Activated CD8-positive, alpha-beta memory T cell treated with anti-CD3 and anti-CD28 coated beads, Interleukin-2, amount 50 U/mL, for 4 hours (primary cell): ENCODE results near the gene BAZ2B.
A peak's percentile ranks its signal among the peaks of the same experiment; 100 is the strongest.

ENCODE experiments used
- DNase-seq: peaks from one replicate; pipeline ENCODE4 v3.0.0-alpha.2; 2020

Gene BAZ2B

DNA sequence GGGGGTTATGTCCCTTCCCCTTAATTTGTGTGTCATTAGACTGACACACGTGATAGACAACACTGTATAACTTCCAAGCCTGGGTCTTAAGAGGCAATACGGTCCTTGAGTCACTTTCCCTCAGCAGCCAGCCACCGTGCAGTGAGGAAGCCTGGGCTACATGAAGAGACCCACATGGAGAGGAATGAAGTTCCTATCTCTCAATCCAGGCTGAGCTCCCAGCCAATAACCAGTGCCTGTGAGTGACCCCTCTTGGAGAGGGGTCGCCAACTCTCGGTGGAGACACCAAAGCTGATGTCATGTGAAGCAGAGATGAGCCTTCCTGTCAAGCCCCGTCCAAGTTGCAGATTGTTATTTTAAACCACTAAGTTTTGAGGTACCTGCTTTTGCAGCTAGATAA lies 324.2 kb downstream of the BAZ2B start:
- DNase-seq: no peak

DNA sequence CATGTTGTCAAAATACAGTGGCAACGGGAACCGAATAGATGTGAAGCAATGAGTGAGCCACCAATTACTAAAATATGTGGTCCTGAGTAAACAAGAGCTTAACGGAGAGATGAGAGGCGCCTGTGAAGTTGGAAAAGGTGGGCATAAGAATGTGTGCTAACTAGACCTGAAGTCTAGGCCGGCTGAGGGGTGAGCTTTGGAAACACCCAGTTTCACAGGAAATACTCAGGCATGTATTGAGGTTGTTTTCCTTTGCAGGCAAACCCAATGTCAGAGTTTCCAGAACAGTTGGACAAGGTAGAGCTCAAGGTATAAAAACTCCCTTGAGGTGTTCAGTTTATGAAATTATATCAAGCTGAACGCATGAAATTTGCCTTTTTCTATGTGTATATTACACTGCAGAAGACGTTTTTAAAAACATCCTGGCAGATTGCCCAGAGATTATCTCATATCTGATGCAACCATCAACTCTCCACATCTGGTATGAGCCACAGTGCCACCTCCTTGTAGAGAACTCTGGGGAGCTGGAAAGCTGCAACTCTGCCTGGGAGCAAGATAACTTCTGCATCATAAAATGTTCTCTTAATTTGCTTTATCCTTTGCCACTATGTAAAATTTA lies 325.9 kb downstream of the BAZ2B start:
- no peak for DNase-seq

DNA sequence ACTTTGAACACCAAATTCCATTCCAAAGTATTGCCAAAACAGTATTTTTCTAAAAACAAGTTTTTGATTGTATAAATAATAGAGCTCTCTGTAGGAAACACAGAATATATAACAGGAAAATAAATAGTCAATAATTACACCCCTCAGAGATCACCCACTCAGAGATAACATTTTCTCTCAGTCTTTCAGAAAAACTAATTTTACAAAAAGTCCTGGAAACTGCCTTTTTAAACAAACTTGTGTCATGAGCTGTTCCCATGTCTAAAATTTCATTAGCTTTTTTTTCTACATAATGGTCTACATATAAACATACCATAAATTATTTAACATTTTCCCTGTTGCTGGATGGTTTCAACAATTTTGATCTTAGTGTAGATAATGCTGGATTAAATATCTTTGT lies 328.6 kb downstream of the BAZ2B start:
- no peak for DNase-seq

DNA sequence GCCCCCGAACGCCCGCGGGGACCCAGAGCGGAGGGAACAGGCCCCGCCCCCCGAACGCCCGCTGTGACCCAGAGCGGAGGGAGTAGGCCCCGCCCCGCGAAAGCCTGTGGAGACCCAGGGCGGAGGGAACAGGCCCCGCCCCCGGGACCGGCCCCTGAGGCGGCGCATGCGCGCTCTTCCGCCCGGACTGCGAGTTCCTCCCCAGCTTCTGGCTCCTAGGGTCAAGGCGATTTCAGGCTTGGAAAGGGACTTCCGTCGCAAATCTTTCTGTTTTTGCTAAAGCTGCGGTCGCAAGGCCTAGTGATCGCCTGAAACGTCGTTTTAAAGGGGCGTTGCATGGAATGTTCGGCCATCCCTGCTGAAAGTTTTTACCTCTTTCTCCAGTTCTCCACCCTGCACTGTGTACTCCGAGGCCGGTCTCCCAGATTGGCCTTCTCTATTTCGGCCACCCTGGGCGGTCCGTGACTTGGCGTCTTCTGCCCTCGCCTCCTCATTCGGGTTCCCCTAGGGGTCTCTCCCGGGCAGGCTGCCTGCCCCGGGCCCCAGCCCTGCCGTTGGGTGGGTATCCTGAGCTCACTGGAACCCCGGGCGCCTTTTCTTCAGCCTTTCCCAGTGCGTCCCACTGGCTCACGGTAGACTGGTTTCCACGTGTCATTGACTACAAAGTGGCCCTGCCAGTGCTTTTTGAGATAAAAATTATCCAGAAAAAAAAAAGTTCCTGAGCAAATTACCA lies 329.5 kb downstream of the BAZ2B start:
- DNase-seq: peak; percentile 99

DNA sequence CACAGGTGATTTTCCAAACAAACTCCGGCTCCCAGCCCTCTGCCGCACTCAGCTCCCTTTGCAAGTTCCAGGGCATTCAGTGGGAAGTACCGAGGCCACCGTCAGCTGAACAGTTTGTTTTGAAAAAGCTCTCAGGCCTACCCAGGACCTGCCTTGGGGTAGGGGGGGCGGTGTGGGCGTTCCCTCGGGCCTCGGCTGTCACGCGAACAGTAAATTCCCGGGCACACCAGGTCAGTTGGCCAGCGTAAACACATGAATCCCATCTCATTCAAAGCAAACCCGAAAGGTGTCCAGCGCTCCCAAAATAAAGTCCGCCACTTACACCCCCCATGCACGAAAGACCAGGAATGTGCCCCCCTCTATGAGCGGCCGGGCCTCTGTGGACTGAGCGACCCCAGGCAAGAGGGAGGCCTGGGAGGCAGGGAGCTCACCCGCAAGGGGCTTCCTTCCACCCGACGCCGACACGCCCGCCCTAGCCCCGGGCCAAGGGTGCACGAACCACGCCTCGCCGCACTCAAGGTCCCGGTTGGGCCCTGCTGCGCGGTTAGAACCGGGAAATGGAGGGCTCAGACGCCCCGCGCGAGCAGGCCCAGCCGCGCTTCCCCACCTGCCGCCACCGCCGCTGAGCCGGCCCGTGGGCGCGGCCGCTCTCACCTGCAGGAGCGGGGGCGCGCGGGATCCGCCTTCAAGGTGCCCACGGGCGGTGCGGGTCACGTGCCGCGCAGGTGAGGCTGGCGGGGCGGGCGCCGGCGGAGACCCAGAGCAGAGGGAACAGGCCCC lies 330.2 kb downstream of the BAZ2B start, which contains the start of gene WDSUB1:
Gene WDSUB1, minus strand, starts transcription at position 775 of the 780 bp plus-strand sequence. CDS start 3,634 bp downstream, outside the sequence.
- peak; percentile 38 for DNase-seq

DNA sequence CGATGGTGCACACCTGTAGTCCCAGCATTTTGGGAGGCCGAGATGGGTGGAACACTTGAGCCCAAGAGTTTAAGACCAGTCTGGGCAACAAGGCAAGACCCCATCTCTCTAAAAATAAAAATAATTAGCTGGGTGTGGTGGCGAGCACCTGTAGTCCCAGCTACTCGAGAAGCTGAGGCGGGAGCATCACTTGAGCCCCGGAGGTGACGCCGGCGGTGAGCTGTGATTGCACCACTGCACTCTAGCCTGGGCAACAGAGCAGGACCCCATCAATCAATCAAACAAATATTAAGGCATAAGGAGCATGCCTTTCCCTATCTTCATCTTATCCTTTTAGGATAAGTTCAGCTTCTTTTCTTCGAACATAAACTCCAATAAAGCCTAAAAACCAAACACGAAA lies 330.9 kb downstream of the BAZ2B start:
- no peak for DNase-seq

DNA sequence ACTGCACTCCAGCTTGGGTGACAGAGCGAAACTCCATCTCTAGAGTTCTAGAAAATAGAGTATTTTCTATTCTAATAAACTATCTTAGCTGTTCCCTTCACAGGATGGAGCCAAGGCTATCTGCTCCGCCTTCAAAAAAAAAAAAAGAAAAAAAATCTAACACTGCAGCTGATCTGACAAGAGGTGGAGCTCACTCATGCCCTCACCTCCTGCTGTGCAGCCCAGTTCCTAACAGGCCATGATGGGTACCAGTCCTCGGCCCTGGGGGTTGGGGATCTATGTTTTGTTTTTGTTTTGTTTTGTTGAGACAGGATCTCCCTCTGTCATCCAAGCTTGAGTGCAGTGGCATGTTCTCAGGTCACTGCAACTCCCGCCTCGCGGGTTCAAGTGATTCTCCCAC lies 332.8 kb downstream of the BAZ2B start:
- DNase-seq: no peak

DNA sequence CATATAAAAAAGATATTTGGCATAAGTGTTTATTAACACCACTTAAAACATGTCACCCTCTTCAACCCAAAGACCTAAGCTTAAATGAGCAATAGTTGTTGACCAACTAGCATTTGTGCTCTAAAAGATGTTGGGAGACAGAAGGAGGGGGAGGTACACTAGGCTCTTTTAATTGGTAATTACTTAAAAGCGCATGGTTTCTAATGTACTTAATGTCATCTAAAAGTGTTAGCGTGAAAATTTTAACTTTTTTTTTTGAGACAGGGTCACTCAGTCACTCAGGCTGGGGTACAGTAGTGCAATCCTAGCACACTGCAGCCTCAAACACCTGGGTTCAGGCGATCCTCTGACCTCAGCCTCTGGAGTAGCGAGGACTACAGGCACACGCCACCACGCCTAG lies 335.3 kb downstream of the BAZ2B start:
- DNase-seq: no peak

DNA sequence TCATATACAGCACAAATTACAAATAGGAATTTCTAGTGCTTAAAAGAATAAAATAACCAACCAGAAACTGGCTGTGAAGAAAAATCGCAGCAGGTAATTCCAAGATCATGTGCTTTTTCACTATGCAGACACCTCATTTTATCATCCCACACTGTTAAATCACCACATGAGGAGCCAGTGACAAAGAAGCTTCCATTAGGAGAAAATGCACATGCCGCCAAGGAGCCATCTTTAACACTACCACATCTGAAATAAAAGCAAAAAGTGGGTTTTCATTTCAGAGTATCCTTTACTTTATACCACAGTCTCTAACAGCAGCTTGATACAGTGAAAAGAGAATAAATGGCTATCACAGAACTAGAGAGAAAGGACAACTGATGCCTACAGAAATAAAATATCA lies 336.6 kb downstream of the BAZ2B start:
- DNase-seq: no peak

DNA sequence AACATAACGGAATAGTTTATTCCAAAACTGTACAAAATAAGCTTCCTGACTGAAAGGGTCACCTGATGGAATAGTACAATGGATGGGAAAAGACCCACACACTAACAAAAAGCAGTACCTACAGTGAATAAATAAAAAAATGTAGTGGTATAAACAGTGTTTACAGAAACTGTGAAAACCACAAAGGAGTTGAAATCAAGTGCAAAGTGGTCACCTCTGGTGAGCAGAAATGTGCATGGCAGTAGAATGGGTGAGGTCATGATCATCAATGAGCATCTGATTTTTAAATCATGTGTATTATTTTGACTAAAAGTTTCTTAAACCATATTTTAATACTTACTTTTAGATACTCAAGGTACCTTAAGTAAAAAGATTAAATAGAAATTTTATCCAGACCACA lies 341.2 kb downstream of the BAZ2B start:
- no peak for DNase-seq

DNA sequence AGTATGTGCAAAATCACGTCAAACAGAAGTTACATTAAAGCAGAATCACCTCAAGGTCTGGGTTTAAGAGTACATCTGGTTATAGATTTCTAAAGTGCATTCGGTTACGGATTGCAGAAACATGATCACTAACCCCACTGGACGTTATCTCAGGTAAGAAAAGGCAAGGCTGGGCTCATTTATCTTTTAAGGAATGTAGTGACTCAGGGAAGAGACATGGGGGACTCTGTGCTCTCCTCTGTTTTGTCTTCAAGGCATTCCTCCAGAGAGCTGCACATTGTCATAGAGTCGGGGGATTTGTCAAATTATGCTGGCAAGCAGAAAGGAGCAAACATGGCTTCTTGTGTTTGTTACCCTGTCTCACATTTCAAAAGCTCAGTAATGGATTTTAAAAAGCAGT lies 344.2 kb downstream of the BAZ2B start:
- DNase-seq: no peak

DNA sequence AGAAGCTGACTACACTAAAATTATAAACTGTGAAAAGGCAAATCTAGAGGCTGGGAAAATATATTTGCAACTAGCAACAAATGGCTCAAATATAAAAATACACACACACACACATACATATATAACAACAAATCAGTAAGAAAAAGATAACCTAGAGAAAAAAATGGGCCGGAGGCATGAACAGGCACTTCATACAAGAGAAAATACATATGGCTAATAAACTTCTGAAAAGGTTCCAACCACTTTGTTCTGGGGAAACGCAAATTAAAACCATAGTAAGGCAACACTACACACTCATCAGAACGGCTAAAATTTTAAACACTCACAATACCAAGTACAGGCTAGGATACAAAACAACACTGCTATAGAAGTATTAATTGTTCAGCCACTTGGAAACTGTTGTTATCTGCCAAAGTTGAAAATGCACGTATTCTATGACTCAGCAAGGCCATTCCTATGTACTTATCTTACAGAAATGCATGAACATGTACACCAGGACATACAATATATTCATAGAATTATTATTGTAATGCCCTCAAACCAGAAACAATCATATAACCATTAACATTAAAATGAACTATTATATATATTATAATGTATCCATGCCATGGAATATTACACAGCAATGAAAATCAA lies 345.5 kb downstream of the BAZ2B start:
- no peak for DNase-seq
